ENCODE results near the gene YLPM1.
A peak's percentile ranks its signal among the peaks of the same experiment; 100 is the strongest.

Gene YLPM1

DNA sequence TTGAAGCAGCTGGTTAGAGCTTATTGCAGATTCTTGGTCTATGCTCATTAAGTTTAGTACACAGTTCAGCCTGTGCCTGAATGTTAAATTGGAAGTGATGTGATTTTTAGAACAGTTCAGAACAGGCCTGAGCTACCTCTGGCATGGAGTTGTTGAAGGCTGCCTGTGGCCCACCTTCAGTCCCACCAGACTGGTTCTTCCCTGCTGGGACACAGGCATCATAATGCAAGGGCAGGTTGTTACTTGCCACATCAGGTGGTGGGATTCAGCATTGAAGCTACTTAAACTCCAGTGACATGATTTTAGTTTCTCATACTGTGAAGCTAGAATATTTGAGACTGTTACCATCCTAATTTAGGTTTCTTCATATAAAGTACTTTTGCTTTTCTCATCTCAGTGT is 63.5 kb downstream of the YLPM1 start:
- TF ChIP-seq, protein P1, sequence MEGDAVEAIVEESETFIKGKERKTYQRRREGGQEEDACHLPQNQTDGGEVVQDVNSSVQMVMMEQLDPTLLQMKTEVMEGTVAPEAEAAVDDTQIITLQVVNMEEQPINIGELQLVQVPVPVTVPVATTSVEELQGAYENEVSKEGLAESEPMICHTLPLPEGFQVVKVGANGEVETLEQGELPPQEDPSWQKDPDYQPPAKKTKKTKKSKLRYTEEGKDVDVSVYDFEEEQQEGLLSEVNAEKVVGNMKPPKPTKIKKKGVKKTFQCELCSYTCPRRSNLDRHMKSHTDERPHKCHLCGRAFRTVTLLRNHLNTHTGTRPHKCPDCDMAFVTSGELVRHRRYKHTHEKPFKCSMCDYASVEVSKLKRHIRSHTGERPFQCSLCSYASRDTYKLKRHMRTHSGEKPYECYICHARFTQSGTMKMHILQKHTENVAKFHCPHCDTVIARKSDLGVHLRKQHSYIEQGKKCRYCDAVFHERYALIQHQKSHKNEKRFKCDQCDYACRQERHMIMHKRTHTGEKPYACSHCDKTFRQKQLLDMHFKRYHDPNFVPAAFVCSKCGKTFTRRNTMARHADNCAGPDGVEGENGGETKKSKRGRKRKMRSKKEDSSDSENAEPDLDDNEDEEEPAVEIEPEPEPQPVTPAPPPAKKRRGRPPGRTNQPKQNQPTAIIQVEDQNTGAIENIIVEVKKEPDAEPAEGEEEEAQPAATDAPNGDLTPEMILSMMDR (IDR thresholded peaks at IDR 0.05; ENCODE audit: insufficient read depth, low read depth, low read length, missing control alignments) = no peak
- no peak overlapping the region for H3K4me3 ChIP-seq (ENCODE audit: low read length)
- peak; percentile 53 for DNase-seq (ENCODE audit: low read depth)

DNA sequence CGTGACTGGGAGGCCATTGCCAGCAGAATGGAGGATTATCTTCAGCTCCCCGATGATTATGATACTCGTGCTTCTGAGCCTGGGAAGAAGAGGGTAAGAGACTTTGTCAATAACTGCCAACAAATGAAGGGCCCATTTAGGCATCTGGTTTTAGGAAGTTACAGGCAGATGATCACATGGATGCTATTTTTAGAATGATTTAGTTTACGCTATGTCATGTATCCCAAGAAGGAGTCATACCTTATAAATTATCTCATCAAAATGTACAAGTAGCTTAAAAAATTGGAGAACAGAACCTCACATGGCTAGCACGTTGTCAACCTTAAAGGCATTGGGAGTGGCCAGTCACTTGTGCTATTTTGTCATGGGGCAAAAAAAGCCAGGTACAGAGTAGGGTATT is 66.1 kb downstream of the YLPM1 start:
- H3K4me3 ChIP-seq (ENCODE audit: low read length) = no peak overlapping the region
- TF ChIP-seq, protein P1 (IDR thresholded peaks at IDR 0.05; ENCODE audit: insufficient read depth, low read depth, low read length, missing control alignments) = no peak
- DNase-seq (ENCODE audit: low read depth) = no peak

GRCh38 chr14:74832849-74833248 is 69.7 kb downstream of the YLPM1 start:
- TF ChIP-seq, protein P1 (IDR thresholded peaks at IDR 0.05; ENCODE audit: insufficient read depth, low read depth, low read length, missing control alignments) = no peak
- no peak overlapping the region for H3K4me3 ChIP-seq (ENCODE audit: low read length)
- no peak for DNase-seq (ENCODE audit: low read depth)

DNA sequence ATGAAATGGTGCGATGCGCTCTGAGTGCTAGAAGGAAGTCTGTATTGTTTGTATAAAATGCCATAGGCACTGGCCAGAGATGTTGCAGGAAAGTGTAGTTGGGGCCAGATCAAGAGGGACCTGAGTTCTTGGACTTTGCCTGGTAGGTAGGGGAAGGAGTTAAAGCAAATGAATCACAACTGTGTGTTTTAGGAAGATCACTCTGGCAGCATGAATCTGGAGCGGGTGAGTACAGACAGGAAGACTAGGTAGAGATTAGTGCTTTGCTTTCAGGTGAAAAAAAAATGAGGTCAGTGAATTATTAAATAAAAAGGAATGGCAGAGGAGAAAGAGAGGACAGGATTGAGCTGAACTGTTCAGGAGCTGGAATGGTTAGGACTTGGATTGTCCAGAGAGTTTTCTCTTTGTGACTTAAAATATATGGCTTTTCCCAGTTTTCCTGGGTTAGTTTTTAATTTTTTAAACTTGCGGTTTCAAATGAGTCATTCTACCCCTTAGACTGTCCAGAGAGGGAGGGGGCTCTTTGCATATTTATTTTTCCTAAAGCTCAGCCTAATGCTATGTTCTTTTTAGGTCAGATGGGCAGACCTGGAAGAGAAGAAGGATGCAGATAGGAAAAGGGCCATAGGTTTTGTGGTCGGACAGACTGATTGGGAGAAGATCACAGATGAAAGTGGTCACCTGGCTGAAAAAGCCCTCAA is 71.7 kb downstream of the YLPM1 start:
- no peak for DNase-seq (ENCODE audit: low read depth)
- TF ChIP-seq, protein P1 (IDR thresholded peaks at IDR 0.05; ENCODE audit: insufficient read depth, low read depth, low read length, missing control alignments) = no peak
- H3K4me3 ChIP-seq (ENCODE audit: low read length) = no peak overlapping the region

- TF ChIP-seq, protein P1 (IDR thresholded peaks at IDR 0.05; ENCODE audit: insufficient read depth, low read depth, low read length, missing control alignments) = no peak
- DNase-seq (ENCODE audit: low read depth) = no peak
- H3K4me3 ChIP-seq (ENCODE audit: low read length) = no peak overlapping the region
Observed at GRCh38 chr14:74835645-74836250, 72.6 kb downstream of the YLPM1 start.

- DNase-seq (ENCODE audit: low read depth) = no peak
- TF ChIP-seq, protein P1 (IDR thresholded peaks at IDR 0.05; ENCODE audit: insufficient read depth, low read depth, low read length, missing control alignments) = no peak
- no peak overlapping the region for H3K4me3 ChIP-seq (ENCODE audit: low read length)
Observed at GRCh38 chr14:74836251-74836960, 73.3 kb downstream of the YLPM1 start.

Data from epithelial cell of esophagus (primary cell).